SH-SY5Y (cell line): Measurements from ENCODE around the gene PIR.
A peak's percentile ranks its signal among the peaks of the same experiment; 100 is the strongest.

Experiments
- GATA2 ChIP-seq: IDR thresholded peaks from 2 replicates; pipeline ENCODE4 v1.6.1; 2011; ENCODE audit warnings: mild to moderate bottlenecking, low read depth, low read length
- GATA3 ChIP-seq: IDR thresholded peaks from 2 replicates; pipeline ENCODE4 v1.6.1; 2011; ENCODE audit warnings: low read depth, mild to moderate bottlenecking, low read length, moderate library complexity

PIR gene

GRCh38 chrX:15418707-15419181, 74.4 kb downstream of the PIR start:
- TF ChIP-seq GATA3 (peak; percentile 47; the same call in 1 of the 2 replicates), GATA2 (no peak)

- TF ChIP-seq GATA2 (peak; percentile 86), GATA3 (peak; percentile 83)
Observed at GRCh38 chrX:15418041-15418706, 75.0 kb downstream of the PIR start.

- TF ChIP-seq GATA2 (no peak), GATA3 (no peak)
Observed at GRCh38 chrX:15416133-15416993, 76.8 kb downstream of the PIR start.

GRCh38 chrX:15413101-15413500, 80.0 kb downstream of the PIR start:
- no peak for TF ChIP-seq GATA2
- no peak for TF ChIP-seq GATA3

GRCh38 chrX:15410947-15411346, 82.2 kb downstream of the PIR start:
- TF ChIP-seq GATA2 (no peak), GATA3 (no peak)

- no peak for TF ChIP-seq GATA2
- no peak for TF ChIP-seq GATA3
Observed at GRCh38 chrX:15410430-15410829, 82.7 kb downstream of the PIR start.

GRCh38 chrX:15405846-15406245, 87.3 kb downstream of the PIR start:
- TF ChIP-seq GATA3: peak; percentile 39; the same call in 1 of the 2 replicates
- TF ChIP-seq GATA2: peak; percentile 41; the same call in 1 of the 2 replicates

- TF ChIP-seq GATA2: no peak; the same call in 1 of the 2 replicates
- TF ChIP-seq GATA3: 0 out of 2 replicates have a peak, but pooled peaks have one; percentile 11
Observed at GRCh38 chrX:15404401-15405096, 88.6 kb downstream of the PIR start.

- TF ChIP-seq GATA2: no peak
- peak; percentile 48; the same call in 1 of the 2 replicates for TF ChIP-seq GATA3
Observed at GRCh38 chrX:15401378-15401777, 91.8 kb downstream of the PIR start.

- TF ChIP-seq GATA2 (no peak), GATA3 (no peak)
Observed at GRCh38 chrX:15399962-15400391, 93.2 kb downstream of the PIR start.

- no peak for TF ChIP-seq GATA2
- TF ChIP-seq GATA3: no peak
Observed at GRCh38 chrX:15398874-15399273, 94.3 kb downstream of the PIR start.

- TF ChIP-seq GATA2: no peak
- TF ChIP-seq GATA3: no peak
Observed at GRCh38 chrX:15395789-15396188, 97.3 kb downstream of the PIR start.

- TF ChIP-seq GATA3 (no peak), GATA2 (no peak)
Observed at GRCh38 chrX:15391850-15392249, 101.3 kb downstream of the PIR start.

GRCh38 chrX:15384304-15384703, 108.8 kb downstream of the PIR start, which contains the start of gene VEGFD:
VEGFD (minus strand) TSS chrX:15384413; CDS start chrX:15383946, 467 bp downstream.
- no peak for TF ChIP-seq GATA2
